ENCODE data around the gene FOXN3. TPM values are rescaled to one million over a fixed set of nuclear protein-coding genes. Genes with fewer than 3 reads are reported as not detected.

FOXN3 gene
- total RNA-seq, 4 donors from 2014 or later, result 91.7 to 207 (median 125) TPM

DNA sequence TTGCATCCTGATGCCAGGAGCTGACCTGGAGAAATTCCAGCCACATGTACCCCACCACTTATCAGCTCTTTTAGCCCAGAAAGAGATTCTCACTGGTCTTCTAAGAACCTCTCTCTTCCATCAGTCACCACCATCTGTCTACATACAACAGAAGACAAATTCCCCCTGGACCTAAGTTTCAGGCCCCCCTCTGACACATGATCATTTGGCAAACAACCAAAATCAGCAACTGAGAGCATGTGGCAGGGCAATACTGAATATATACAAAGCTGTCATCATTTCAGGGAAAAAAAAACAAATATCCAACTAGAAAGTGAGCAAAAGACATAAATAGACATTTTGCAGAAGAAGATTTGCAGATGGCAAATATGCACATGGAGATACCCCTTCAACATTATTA lies 180.2 kb downstream of the FOXN3 start:
- no peak for ATAC-seq (ENCODE audit: low FRiP score)
- TF ChIP-seq, protein P1, sequence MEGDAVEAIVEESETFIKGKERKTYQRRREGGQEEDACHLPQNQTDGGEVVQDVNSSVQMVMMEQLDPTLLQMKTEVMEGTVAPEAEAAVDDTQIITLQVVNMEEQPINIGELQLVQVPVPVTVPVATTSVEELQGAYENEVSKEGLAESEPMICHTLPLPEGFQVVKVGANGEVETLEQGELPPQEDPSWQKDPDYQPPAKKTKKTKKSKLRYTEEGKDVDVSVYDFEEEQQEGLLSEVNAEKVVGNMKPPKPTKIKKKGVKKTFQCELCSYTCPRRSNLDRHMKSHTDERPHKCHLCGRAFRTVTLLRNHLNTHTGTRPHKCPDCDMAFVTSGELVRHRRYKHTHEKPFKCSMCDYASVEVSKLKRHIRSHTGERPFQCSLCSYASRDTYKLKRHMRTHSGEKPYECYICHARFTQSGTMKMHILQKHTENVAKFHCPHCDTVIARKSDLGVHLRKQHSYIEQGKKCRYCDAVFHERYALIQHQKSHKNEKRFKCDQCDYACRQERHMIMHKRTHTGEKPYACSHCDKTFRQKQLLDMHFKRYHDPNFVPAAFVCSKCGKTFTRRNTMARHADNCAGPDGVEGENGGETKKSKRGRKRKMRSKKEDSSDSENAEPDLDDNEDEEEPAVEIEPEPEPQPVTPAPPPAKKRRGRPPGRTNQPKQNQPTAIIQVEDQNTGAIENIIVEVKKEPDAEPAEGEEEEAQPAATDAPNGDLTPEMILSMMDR (IDR thresholded peaks at IDR 0.05), result no peak
- no peak for DNase-seq (ENCODE audit: low spot score)

DNA sequence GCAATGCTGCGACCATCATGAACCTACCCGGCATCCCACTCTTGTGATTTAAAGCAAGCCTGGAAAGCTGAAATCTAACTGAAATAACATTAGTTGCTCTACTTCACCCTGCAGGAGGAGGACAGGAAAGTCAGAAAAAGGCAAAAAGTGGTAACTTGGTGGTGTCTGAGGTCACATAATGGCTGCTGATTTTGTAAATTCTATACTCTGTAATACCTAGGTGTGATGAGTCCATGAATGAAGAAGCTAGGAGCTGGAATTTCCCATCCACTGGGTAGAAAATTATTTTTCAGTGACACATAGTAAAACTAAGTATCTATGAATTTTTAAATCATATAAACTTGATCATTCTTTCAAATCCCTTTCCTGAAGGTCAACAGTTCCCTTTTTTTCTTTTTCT lies 183.8 kb downstream of the FOXN3 start:
- no peak for ATAC-seq (ENCODE audit: low FRiP score)

DNA sequence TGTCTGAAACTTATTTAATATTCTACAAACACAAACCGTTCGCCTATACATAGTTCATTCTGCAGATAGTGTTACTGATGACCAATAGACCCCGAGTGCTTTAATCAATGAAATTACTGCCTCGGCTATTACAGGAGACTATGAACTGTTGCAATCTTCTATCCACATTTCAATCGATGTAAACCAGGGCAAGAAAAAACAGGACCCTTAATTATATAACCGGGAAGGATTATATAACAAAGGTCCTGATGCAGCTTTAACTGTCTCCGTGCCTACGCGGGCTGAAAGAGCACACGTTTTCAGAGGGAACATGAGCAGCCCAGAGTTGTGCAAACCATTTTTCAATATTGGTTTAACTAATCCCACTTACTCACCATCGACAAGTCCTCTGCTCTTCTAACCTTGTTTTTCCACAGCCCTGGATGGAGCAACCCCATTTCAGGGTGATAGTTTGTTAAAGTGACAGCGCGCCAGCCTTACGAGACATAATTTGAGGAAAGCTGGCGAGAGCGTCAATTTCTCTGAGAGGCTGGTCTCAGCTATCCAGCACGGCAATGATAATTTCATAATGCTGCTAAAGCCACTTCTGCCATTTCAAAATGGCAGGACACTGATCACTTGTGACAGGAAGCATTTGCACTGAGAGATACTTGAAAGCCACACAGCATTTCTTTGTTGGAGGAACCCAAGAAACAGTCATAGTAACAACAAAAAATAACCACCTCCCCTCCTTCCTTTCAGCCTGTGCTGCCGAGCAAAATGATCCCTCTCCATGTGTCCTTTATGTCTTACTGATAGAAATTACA lies 184.6 kb downstream of the FOXN3 start:
- TF ChIP-seq, protein P1 (IDR thresholded peaks at IDR 0.05), result no peak
- DNase-seq (ENCODE audit: low spot score), result no peak

More for the DNA sequence above, 183.8 kb downstream of the FOXN3 start:
- DNase-seq (ENCODE audit: low spot score), result no peak
- TF ChIP-seq, protein P1 (IDR thresholded peaks at IDR 0.05), result no peak

DNA sequence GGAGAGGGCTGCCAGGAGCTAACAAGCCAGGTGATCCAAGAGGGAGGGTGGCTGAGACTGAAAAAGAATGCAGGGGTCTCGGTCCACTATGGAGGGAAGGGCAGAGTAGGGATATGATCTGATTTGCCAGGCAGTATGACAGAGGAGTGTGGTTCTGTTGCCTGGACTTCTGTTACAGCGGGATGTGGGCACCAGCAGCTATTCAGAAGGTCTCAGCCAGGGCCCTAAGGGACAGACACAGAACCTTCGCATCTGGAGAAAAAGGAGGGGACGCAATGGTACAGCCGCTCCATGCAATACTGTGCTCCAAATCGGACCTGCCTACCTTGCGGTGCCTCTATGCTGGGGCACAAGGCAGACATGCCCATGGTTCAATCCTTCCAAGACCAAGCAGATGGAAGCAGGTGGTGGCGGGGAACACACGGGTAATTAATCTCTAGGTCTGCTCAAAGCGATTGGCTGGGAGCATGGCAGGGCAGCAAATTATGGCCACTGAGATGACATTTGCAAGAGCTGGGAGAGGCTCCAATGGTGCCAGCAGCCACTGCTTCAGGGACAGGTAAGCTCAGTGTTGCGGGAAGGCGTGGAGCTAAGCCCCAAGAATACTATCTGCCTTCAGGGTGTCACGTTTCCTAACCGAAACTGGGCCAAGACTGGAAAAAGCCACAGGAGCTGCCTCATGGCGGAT lies 185.5 kb downstream of the FOXN3 start:
- ATAC-seq (ENCODE audit: low FRiP score) (no peak), DNase-seq (ENCODE audit: low spot score) (no peak)
- TF ChIP-seq, protein P1 (IDR thresholded peaks at IDR 0.05), result no peak

More for the DNA sequence above, 184.6 kb downstream of the FOXN3 start:
- ATAC-seq (ENCODE audit: low FRiP score), result no peak

DNA sequence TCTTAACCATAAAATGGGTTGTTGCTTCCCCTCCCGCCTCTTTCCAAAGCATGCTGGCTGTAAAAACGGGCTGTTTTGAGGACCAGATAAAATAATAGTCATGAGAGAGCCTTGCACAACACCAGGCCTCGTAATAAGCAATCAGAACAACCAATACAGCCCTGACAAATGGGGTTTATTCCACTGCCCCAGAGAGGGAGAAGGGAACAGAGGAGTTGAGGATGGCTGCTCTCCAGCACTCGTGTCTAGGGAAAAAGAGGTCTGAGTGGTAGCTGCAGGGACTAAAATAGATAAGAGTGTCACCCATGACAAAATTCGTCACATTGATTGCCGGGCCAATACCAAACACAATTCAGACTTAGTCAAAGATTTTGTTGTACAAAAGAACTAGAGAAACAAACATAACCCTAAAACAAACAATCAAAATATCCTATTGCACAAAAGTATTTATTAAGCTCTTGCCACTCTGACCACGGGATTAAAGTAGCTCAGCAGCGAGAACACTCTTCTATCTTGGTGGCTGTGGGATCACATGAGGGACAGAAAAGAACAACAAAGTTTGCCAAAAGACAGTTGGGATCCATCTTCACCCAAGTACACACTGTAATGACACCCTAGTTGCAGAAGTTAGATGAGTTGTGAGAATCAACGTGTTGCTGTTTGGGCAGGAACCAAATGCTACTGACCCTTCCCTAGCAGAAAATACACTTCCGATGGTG lies 188.0 kb downstream of the FOXN3 start:
- TF ChIP-seq, protein P1 (IDR thresholded peaks at IDR 0.05), result no peak
- ATAC-seq (ENCODE audit: low FRiP score) (peak; percentile 66), DNase-seq (ENCODE audit: low spot score) (no peak)

DNA sequence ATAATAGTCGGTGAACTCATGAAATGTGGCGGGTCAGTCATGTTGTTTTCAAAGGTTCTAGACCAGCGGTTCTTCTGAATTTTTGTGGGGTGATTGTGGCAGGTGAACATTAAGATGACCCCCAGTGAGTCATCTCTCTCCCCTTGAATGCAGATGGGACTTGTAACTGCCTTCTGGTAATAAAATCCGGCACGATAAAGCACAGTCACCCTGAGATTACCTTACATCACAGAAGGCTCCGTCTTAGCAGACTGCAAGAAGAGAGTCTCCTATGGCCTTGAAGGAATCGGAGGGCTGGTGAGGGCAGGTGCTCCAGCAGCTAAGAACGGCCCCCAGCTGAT lies 189.6 kb downstream of the FOXN3 start:
- DNase-seq (ENCODE audit: low spot score) (no peak), ATAC-seq (ENCODE audit: low FRiP score) (no peak)
- TF ChIP-seq, protein P1 (IDR thresholded peaks at IDR 0.05), result no peak

Measured in omental fat pad (tissue), 4 donors.